DMS153 treated with DMSO at 0.1 percent for 48 hours (cell line): ENCODE data around the gene REG4.

Source experiments
- DNase-seq: peaks from one replicate; lab custom pipeline; 2025; ENCODE audit not compliant: unreplicated experiment; lab: John Stamatoyannopoulos, UW

Gene REG4

DNA sequence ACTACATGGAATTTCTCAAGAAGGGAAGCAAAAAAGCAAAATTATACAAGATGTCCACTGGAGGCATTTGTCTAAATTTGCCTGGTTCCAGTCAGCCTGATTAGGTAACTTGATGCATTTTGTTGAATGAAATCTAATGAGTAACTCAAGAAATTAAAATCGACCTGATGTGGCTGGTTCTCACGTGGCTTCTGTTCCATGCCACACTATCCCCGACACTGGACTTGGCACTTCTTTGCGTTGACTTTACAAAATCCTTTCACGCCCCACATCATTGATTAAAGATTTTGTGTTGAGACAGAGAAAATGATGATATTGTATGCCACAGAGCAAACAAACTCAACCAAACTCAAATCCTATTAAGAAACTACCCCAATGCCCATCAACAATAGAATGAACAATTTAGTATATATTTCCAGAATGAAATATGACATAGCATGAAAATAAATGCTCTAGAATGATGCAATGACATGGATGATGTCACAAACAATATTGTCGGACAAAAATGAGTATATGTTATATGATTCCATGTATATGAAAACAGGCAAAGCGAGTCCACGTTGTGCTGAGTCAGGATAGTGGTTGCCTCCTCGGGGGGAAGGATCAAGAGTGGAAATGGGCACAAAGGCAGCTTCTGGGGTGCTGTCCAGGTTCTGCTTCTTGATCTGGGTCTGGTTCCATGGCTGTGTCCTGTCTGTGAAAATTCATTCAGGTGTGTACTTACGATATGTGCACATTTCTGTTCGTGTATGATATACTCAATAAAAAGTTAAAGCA lies 29.6 kb downstream of the REG4 start:
- no peak for DNase-seq

DNA sequence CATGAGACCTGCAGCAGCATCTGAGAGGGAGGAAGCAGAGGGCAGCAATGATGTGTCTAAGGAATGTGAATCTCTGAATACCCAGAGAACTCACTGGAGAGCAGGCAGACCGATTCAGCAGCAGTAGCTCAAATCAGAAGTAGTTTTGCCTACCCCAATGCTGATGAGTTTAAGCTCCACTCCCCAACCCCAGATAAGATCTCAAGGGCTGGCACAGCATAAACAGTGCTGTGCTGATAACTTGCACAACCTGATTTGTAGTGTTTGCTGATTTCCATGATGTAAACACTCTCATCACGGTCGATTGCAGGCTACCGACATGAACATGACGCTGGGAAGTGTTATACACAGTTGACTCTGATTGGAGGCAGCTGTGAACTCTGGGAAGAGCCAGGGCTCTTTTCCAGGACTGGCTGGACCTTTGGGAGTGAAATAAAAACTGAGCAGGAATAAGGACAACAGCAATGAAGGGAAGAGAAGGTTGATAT lies 31.3 kb downstream of the REG4 start:
- peak; percentile 32 for DNase-seq

DNA sequence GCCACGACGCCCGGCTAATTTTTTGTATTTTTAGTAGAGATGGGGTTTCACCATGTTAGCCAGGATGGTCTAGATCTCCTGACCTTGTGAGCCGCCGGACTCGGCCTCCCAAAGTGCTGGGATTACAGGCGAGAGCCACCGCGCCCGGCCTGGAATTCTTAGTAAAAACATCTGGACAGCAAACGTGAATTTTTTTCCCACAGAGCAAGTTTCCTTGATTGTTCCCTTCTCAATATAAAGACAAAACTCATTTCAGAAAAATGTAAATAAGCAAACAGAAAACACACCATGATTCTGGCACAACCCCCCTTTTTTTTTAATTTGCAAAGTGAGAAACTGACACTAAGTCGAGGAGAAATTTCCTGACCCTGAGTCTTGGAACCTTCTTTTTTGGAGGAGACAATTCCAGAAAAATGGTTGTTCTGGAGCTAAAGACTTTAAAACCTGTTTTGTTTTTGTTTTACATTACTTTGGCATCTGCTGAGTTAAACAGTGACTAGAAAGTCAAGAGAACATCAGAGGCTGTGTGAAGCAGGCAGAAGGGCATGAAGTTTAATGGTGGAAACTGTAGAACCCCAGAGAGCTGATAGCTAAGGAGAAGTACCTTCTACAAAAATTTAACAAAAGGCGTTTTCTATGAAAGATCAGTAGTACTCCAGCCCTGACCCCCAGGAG lies 32.2 kb downstream of the REG4 start:
- DNase-seq, result no peak

DNA sequence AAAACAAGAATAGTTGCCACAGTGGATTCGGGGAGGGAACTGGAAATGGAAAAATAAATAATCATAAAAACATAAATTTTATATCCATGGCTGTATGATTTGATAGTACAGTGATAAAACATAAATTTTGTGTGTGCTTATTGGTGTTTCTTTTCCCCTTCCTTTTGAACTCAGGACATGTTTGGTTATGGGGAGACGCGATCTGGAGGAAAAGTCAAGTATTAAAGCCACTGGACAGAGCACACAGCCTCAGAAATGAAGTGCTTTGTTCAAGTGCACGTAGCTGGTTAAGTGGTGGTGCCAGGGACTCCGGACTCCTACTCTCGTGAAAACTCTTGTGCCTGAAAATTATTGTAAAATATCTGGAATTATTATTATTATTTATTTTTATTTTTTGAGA lies 32.9 kb downstream of the REG4 start:
- no peak for DNase-seq

DNA sequence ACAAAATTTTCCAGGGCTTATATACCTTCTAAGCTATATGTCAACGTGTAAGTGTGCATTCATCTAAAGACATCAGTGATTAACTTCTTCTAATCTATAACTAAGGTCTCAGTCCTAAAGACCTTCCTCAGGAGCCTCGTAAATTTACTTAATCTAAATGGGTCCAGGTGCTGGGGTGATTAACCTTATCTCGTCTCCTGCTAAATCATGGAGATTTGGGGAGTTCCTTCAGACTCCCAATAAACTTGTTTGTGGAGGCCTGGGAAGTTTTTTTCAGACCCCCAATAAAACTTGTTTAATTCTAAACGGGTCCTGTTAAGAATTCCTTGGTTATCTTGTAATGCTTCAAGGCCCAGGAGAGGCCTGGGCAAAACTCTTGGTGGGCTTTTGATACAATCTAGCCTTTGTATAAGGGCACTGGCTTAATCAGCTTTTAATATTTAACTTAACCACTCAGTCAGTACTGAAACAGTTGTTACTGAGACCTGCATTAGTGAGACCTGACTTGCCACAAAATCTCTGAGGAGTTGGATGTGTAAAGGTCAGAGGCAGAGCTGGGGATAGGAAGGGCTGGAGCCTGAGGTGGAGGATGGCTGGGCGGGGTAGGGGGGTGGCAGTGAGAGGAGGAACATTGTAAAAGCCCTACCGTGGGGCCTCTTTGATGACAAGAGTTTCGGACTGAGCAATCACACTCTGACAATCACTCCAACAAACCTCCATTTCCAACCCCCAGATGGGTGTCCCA lies 36.3 kb downstream of the REG4 start:
- no peak for DNase-seq

DNA sequence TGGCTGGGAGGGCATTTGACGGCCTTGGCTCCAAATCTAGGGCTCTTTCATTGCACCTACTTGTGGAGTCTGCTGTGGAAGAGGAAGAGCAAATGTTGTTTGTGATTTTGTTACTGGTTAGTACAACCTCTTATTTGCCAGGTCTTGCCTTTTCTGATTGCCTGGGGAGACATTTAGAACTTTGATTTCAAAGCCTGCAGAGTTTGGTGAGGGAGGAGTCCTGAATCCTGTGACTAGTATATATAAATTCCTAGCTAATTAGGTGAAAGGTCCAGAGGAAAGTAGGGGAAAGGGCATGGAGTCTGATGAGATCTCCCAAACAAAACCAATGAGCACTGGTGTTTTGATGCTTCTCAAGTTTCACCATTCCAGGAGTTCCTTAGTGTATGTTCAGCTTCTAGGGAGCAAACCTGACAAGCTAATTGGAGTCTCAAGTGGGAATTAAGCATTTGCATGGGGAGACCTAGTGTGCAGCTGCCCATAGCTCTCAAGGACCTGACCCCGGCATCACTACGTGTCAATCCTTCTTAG lies 37.5 kb downstream of the REG4 start:
- no peak for DNase-seq

DNA sequence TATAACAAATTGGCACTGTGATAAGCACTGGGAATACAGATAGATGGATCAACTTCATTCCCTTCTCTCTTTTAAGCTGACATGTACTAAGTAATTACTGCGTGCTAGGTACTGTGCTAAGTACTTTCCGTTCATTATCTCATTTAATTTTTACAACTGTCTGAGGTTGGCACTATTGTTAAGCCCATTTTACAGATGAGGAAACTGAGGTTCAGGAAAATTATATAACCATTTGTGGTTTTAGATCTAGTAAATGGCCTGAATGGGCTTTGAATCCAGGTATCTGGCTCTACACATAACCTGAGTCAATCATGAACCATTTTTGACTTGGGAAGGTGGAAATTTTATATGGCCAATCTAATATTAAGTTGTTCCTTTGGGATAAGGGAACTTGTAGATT lies 39.0 kb downstream of the REG4 start:
- DNase-seq, result no peak

DNA sequence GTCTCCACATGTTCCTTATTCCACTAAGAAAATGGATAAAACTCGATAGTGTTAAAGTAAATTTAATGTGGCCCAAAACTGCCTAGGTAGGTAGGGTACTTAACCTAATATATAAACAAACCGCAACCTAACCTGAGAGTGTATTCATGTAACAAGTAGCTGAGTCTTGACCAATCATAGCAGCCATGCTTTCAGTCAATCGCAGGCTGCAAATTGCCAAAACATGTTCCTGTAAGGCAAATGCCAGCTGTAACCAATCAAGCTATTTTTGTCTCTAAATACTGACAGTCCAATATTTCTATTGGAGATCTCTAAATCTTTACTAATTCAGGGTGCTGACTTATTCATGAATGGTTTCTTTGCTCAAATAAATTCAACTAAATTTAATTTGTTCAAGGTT lies 39.5 kb downstream of the REG4 start:
- no peak for DNase-seq

DNA sequence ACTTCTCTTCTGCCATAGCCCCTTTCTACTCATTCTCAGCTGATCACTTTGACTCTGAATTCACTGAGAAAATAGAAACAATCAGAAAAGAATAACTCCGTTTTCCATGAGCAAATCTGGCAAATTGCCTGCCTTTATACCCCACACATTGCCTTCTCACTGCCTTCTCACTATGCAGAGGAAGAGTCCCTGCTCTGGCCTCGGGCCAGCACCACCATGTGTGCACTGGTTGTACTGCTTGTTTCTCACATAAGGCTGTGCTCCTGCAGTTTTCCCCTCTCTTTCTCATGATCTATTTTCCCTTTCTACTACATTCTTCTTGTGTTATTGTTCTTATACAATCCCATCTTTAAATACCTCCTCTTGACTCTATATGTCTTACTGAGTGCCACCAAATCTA lies 40.2 kb downstream of the REG4 start:
- DNase-seq, result no peak

DNA sequence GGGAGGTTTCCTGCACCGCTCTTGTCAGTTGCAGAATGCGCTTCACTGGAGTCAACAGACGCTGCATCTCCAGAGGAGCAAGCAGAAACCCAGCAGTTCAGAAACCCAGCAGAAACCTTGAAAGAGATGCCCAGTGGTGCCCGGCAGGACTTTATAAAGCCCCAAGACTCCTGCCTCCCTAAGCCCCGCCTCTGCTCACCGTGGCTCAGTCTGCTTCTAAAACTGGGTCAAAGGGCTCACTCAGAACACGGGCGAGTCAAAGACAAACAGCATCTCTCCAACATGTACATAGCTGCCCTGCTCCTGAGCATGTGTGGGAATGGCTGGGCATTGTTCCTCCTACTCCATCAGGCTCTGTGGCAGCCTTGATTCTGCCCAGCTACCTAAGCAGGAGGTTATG lies 42.5 kb downstream of the REG4 start, which contains the start of gene HMGCS2:
Gene HMGCS2 (minus strand): TSS at position 128 of the 400 bp plus-strand sequence. CDS start 61 bp downstream, at position 67.
- no peak for DNase-seq

DNA sequence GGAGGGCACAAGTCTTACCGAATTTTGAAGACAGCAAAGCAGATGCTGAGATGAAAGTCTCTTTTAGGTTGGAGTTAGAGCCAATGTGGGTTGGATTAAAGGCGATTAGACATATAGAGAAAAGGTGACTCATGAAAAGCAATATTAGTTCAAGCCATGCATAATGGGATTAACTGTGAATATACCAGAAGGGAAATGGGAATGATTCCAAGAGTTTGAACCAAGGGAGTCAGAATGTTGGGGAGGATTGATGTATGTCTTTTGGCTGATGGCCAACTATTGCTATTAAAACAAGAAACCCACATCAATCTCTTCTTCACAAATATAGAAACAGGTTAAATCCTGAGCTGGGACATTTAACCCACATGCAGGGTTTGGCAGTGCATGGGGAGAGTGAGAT lies 43.8 kb downstream of the REG4 start:
- DNase-seq, result no peak

DNA sequence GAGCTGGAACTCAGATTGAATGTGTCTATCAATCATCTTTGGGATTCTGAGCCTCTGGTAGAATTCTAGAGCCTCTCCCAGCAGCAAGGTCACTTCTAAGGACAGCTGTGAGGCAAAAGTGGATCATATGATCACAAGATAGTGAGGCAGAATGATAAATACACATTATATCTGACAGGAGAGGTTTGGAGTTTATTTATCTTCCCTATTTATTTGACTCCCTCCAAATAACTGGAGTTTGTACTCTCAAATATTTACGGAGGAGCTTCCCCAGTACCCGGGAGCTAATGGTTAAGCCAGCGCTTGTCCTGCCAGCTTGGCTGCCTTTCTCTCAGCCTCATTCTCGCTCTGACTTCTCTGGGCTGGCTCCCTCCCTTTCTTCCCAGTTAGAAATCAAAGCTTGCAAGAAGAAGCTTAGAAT lies 44.9 kb downstream of the REG4 start:
- DNase-seq, result no peak

DNA sequence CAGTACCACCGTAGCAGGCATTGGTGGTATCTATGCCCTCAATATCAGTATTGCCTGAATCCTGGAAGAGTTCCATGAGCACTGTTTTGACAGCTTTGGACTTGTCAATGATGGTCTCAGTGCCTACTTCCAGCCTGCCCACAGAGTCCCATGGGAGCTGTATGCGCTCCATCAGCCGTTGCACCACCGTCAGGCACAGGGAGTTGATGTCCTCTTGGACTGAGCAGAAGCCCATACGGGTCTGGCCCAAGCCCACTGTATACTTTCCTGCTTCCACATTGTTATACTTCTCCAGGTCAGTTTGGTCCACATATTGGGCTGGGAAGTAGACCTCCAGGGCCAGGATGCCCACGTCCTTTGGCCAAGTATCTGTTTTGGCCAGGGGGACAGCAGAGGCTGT lies 47.0 kb downstream of the REG4 start:
- DNase-seq, result no peak

DNA sequence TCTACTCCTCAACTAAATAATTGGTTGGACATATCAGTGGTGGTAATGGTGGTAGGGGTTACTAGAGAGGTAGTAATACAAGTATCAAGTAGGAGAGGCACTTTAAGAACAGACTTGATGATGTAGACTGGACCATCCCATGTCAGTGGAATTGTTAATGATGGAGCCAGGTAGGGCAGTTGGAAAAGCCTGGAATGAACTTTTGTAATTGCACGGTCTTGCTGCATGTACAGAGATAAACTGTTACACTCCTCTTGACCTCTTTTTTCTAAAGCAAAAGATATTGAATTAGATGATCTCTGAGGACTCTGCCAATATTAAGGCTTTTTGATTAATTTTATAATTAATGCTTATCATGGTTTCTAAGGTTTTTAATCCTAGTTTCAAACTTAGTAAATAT lies 48.3 kb downstream of the REG4 start:
- no peak for DNase-seq

DNA sequence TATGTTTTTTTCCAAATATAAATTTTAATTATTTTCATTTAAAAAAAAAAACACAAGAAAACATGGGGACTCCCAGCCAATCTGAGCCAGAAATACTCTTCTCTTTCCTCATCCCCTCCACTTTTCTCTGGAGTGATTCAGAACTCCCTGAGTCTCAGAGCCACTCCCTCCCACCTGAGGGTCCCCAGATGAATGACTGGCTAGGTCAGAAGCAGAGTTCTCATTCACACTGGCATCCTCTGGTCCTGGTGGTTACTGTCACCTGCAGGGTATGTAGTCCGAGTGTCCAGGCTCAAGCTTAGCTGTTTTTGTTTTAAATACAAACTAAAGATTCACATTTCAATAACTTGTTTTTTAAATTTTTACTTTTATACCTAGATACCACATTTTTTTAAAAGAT lies 48.9 kb downstream of the REG4 start:
- DNase-seq, result no peak

DNA sequence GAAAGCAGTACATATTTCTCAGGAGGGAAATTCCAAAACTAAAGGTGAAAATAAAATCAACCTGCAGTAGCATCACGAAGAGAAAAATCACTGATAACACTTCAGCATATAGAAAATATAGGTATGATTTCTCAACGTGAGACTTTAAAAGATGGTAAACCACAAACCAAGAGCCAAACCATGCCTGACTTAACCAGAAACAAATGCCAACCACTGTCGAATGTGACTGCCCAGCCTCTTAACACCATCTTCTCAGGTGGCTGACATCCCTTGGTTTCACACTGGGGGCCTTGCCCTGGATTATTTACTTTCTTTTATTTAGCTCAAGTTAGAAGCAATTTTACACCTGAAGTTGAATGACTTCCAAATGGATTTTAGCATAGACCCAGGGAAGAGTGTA lies 52.7 kb downstream of the REG4 start:
- no peak for DNase-seq

DNA sequence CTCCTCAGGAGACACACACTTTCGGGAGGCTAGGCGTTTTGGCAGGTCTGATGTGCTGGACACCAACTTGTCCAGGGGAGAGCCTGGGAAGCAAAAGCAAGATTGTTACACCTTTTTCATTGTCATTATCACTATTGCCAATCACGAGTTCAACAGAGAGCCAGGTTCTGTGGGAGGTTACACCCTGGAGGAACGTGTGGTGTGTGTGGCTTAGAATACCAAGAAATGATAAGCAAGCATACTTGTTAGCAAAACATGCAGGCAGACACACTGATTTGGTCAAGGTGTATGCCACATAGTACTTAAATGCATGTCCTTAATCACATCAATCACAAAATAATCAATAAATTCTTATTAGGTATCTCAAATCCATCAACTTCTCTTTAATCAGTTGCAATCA lies 58.7 kb downstream of the REG4 start:
- no peak for DNase-seq

DNA sequence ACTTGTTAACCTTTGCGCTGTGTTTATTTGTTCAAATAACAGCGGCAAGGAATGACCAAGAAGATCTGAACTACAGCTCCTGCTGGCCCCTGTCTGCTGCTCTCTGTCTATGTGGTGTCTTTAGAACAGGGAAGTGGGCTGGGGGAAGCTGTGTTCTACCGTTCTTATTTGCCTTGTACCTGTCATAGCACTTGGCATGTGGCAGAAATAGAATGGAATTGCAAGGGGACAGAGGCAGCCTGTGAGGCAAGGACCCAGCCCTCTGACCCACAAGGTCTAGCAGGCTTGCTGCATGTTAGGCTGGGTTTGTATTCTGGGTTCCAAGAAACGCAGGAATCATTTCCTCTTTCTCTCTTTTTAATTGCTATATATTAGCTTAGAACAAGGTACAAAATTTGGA lies 63.2 kb downstream of the REG4 start:
- no peak for DNase-seq

DNA sequence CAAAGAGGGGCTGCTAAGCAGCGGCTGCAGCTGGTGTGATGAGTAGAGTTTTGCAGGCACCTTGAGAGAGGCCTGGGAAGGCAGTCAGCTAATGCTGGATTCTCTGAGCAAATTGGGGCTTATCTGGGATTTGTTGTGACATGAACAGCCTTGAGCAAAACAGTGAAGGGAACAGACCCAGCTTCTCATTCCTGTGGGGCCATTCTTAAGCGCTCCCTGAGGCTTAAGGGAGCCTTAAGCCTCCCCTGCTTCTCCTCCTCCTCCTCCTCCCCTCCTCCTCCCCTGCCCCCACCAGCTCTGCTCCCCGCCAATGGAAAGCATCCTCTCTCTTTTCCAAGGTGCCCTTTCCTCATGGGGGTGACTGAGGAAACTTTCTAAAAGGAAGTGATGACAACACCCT lies 63.8 kb downstream of the REG4 start:
- DNase-seq, result no peak

DNA sequence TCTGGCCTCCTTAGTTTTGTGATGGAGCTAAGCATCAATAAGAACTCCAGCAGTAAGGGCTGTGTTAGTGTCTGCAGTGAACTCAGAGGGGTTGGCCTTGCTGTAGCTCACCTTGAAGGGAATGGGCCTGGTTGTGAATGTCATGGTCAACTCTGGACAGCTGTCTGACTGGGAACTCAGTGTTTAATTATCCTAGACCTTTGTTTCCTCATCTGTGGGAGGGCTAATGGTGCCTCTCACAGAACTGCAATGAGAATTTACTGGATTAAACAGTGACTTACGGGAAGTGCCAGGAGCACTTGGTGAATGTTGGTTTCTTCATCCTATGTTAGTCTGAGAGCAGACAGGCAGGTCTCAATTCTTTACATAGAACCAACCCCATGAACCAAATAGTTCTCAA lies 66.2 kb downstream of the REG4 start:
- no peak for DNase-seq

DNA sequence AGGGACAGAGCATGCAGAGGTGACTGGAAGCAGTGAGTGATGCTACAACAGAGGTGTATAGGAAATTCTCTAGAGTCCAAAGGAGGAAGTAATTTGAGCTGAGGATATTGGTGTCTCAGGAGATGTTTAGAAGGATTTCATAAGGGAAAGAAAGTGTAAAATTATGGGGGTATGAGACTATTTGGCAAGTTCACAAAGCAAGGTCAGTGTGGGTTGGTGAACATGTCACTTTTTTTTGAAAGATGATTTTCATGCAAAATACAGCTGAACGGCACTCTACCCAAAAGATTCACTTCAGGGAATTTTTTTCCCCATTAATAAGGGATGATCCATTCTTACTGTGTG lies 66.7 kb downstream of the REG4 start:
- DNase-seq, result no peak
